NCI-H2227 treated with DMSO at 0.1 percent for 48 hours (cell line): ENCODE results near the gene ZBTB46.

Experiments used
- DNase-seq: peaks from one replicate; lab custom pipeline; 2025; lab: John Stamatoyannopoulos, UW

The ZBTB46 gene

GRCh38 chr20:63705232-63706026 is 125.6 kb downstream of the ZBTB46 start:
- no peak for DNase-seq

GRCh38 chr20:63704749-63705117 is 126.3 kb downstream of the ZBTB46 start:
- DNase-seq: no peak

GRCh38 chr20:63703976-63704748 is 126.9 kb downstream of the ZBTB46 start:
- DNase-seq: no peak

DNA sequence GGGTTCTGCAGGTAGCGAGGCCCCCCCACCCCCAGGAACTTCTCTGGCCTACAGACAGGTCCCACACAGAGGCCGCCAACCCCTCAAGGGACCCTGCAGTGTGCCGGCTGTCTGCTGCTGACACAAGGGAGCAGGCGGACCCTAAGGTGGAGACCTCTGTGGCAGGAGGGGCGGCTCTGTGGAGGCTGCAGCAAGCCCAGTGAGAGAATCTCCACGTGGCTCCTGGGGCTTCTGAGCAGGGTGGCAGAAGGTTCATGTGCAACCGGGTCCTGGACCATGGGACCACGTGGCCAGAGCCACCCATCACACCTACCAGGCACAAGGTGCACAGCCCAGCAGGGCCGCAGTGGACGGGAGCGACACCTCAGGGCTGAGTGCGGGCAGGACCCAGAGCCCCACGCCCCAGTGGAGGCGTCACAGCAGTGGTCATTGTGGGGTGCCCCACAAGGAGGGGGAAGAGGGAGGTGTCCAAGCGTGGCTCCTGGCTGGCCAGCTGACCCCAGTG is 127.5 kb downstream of the ZBTB46 start:
- no peak for DNase-seq

GRCh38 chr20:63702751-63703470 is 128.2 kb downstream of the ZBTB46 start:
- no peak for DNase-seq

GRCh38 chr20:63702036-63702665 is 128.9 kb downstream of the ZBTB46 start:
- no peak for DNase-seq

GRCh38 chr20:63701329-63702035 is 129.6 kb downstream of the ZBTB46 start:
- DNase-seq: no peak

GRCh38 chr20:63701051-63701328 is 130.1 kb downstream of the ZBTB46 start:
- DNase-seq: no peak

DNA sequence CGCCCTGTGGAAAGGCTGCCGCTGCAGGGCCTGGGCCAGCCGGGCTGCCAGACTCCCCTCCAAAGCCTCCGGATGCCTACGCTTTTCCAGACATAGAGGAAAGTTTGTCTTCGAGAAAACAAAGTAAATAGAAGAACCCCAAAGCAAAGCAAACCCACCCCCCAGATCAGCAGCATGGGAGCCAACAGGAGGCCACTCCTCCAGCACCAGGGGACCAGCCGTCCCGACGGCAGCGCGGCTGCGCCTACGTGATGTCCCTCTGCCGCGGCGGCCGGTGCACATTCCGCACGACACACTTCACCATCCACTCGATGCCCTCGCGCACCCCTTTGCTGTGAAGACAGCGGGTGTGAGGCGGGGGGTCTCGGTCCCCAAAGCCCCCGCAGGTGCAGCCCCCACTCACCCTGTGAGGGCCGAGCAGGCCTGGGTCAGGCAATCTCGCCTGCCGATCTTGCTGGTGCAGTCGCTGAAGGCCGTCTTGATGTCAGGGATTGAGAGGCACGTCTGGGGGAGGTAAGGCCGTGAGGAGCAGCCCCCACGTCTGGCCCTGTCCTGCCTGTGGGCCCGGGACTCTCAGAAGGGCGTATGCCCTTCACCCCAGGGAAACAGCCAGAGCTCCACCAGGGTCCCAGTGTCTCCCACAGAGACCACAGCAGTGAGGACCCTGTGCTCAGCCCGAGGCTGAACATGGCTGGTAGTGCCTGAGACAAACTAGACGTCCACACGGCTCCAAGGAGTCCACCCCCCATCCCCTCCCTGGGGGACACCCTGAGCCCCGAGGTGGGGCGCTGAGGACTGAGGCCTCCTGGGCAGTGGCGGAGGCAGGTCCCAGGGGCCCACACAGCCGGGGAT is 130.6 kb downstream of the ZBTB46 start:
- DNase-seq: no peak

- no peak for DNase-seq
Measured at GRCh38 chr20:63699466-63700198, 131.4 kb downstream of the ZBTB46 start.

DNA sequence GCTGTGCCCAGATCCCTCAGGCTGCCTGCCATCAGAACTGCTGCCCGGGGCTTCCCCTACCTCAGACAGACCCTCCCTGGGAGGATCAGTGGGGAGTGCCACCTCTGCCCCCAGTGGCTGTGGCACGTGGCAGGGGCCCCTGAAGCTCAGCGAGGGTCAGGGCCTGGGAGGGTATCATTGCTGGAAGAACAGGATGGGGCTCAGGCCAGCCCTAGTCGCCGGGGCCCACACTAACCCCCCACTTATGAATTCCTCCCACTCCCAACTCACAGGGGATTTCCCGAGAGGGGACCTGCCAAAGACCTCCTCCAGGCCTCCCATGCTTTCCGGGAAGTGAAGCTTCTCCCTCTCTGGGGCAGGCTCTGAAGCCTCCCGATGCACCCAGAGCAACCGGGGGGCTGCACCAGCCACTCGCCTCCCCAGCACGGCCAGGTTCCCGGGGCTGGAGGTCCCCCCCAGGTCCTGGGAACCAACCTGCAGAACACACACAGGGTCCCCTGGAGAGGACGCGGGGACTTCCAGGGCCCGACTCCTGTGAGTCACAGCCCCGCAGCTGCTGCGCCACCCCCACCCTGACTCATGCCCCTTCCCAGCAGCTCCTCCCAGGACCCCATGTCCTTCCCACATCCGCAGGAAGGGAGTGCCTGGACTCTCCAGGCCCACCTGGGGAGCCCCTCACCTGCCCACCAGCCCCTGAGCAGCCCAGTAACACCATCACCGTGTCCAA is 132.2 kb downstream of the ZBTB46 start:
- DNase-seq: no peak

DNA sequence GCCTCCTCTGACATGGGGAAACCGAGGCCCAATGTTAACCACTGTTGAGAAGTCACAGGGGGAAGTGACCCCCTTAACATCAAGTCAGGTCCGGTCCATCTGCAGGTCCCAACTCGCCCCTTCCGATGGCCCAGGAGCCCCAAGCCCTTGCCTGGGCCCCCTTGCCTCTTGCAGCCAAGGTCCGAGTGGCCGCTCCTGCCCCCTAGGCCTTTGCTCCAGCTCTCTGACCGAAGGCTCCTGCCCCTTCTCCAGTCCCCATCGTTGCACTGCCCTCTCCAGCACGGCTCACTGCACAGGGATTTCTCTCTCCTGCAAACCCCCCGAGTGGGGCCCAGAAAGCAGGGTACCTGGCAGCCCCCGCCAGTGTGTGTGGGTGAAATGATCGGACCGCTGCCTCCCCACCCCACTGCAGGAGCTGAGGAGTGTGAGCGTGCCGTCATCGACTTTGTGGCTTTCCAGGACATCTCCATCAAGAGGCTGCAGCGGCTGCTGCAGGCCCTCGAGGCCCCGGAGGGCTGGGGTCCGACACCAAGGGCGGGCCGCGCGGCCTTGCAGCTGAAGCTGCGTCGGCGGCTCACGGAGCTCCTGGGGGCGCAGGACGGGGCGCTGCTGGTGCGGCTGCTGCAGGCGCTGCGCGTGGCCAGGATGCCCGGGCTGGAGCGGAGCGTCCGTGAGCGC is 133.1 kb downstream of the ZBTB46 start:
- no peak for DNase-seq

DNA sequence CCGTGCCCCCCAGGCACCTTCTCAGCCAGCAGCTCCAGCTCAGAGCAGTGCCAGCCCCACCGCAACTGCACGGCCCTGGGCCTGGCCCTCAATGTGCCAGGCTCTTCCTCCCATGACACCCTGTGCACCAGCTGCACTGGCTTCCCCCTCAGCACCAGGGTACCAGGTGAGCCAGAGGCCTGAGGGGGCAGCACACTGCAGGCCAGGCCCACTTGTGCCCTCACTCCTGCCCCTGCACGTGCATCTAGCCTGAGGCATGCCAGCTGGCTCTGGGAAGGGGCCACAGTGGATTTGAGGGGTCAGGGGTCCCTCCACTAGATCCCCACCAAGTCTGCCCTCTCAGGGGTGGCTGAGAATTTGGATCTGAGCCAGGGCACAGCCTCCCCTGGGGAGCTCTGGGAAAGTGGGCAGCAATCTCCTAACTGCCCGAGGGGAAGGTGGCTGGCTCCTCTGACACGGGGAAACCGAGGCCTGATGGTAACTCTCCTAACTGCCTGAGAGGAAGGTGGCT is 133.7 kb downstream of the ZBTB46 start:
- DNase-seq: no peak

DNA sequence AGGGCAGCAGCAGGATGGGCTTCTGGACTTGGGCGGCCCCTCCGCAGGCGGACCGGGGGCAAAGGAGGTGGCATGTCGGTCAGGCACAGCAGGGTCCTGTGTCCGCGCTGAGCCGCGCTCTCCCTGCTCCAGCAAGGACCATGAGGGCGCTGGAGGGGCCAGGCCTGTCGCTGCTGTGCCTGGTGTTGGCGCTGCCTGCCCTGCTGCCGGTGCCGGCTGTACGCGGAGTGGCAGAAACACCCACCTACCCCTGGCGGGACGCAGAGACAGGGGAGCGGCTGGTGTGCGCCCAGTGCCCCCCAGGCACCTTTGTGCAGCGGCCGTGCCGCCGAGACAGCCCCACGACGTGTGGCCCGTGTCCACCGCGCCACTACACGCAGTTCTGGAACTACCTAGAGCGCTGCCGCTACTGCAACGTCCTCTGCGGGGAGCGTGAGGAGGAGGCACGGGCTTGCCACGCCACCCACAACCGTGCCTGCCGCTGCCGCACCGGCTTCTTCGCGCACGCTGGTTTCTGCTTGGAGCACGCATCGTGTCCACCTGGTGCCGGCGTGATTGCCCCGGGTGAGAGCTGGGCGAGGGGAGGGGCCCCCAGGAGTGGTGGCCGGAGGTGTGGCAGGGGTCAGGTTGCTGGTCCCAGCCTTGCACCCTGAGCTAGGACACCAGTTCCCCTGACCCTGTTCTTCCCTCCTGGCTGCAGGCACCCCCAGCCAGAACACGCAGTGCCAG is 134.3 kb downstream of the ZBTB46 start, which contains the start of gene TNFRSF6B:
TSS of gene TNFRSF6B (plus strand) at position 25 of the 729 bp plus-strand sequence. CDS start at position 141, 116 bp downstream.
- DNase-seq: no peak

DNA sequence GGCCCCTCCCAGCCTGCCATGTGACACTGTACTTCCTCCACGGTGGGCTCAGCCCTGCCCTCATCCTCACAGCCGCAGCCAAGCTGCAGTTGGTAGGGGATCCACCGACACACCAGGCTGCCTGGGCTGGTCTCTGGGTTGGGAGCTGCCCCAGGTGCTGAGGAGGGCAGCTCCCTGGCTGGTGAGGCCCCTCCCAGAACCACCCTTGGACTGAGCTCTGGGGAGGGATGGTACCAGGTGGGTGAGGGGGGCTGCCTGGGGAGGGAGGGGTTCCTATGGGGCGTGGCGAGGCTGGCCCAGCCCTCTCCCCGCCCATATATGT is 134.8 kb downstream of the ZBTB46 start:
- DNase-seq: no peak

DNA sequence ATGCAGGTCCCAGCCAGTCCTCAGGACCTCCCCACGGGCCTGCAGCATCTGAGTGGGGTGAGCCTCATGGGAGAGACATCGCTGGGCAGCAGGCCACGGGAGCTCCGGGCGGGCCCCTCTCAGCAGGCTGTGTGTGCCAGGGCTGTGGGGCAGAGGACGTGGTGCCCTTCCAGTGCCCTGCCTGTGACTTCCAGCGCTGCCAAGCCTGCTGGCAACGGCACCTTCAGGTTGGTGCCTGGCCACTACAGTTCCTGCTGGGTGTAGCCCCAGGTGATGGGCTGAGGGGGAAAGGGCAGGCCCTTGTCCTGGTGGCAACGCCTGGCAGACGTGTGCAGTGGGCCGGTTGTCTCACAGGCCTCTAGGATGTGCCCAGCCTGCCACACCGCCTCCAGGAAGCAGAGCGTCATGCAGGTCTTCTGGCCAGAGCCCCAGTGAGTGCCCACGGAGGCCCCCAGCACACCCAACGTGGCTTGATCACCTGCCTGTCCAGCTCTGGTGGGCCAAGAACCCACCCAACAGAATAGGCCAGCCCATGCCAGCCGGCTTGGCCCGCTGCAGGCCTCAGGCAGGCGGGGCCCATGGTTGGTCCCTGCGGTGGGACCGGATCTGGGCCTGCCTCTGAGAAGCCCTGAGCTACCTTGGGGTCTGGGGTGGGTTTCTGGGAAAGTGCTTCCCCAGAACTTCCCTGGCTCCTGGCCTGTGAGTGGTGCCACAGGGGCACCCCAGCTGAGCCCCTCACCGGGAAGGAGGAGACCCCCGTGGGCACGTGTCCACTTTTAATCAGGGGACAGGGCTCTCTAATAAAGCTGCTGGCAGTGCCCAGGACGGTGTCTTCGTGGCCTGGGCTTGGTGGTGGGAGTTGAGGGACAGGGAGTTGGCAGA is 135.4 kb downstream of the ZBTB46 start:
- no peak for DNase-seq
